GM18870 (cell line): Measurements from ENCODE around the gene ILRUN.
"Not testable (repeated sequence)": the region's sequence is repeated elsewhere in the genome, so short reads cannot be mapped to it uniquely, and the experiment has no call there.

Experiments
- ATAC-seq: cut with Tn5 transposase; IDR thresholded peaks from one replicate; pipeline ENCODE4 v1.9.1; 2021; ENCODE audit warnings: moderate library complexity; ENCODE audit not compliant: unreplicated experiment

Gene ILRUN

GRCh38 chr6:34696739-34697543 is at the start of gene ILRUN:
TSS of gene ILRUN (minus strand) at chr6:34696767. CDS start at chr6:34696603, 164 bp downstream.
- peak; percentile 70 for ATAC-seq

GRCh38 chr6:34745277-34746103 is 48.9 kb upstream of the ILRUN start:
- ATAC-seq, result no peak

GRCh38 chr6:34744294-34744647 is 47.7 kb upstream of the ILRUN start:
- not testable (repeated sequence) for ATAC-seq

- ATAC-seq, result no peak
These were observed 47.2 kb upstream of the ILRUN start for GRCh38 chr6:34743625-34744293.

- ATAC-seq, result no peak
These were observed 45.5 kb upstream of the ILRUN start for GRCh38 chr6:34742094-34742493.

- ATAC-seq, result no peak
These were observed 40.3 kb upstream of the ILRUN start for GRCh38 chr6:34736823-34737222.

- no peak for ATAC-seq
These were observed 35.0 kb upstream of the ILRUN start for GRCh38 chr6:34731393-34732060.

GRCh38 chr6:34729631-34730470 is 33.3 kb upstream of the ILRUN start:
- ATAC-seq, result no peak

- no peak for ATAC-seq
These were observed 29.5 kb upstream of the ILRUN start for GRCh38 chr6:34726055-34726454.

GRCh38 chr6:34723203-34723602 is 26.6 kb upstream of the ILRUN start:
- no peak for ATAC-seq

- no peak for ATAC-seq
These were observed 25.9 kb upstream of the ILRUN start for GRCh38 chr6:34722451-34722850.

GRCh38 chr6:34720160-34720559 is 23.6 kb upstream of the ILRUN start:
- not testable (repeated sequence) for ATAC-seq

GRCh38 chr6:34719646-34720045 is 23.1 kb upstream of the ILRUN start:
- ATAC-seq, result not testable (repeated sequence)

GRCh38 chr6:34718976-34719375 is 22.4 kb upstream of the ILRUN start:
- no peak for ATAC-seq

GRCh38 chr6:34717466-34717865 is 20.9 kb upstream of the ILRUN start:
- no peak for ATAC-seq

GRCh38 chr6:34714663-34715062 is 18.1 kb upstream of the ILRUN start:
- ATAC-seq, result no peak

- not testable (repeated sequence) for ATAC-seq
These were observed 16.3 kb upstream of the ILRUN start for GRCh38 chr6:34712881-34713280.

- ATAC-seq, result no peak
These were observed 12.8 kb upstream of the ILRUN start for GRCh38 chr6:34709386-34709785.

- no peak for ATAC-seq
These were observed 8.7 kb upstream of the ILRUN start for GRCh38 chr6:34705241-34705640.

- ATAC-seq, result no peak
These were observed 4.6 kb upstream of the ILRUN start for GRCh38 chr6:34701199-34701598.
